A172 (cell line): ENCODE results near the gene KATNB1. TPM values are rescaled to one million over a fixed set of nuclear protein-coding genes. Genes with fewer than 3 reads are reported as not detected.

Source experiments
- total RNA-seq: library from RNA; depleted of rRNA; stranded (reverse); fragments of >200 nt; shearing (Covaris generic); gene quantifications from 2 replicates; pipeline ENCODE4 v1.2.3, GENCODE V29; 2014; rRNA removed

Gene KATNB1
- total RNA-seq, 1 experiment from 2014 or later: 19.9 TPM

Other genes with a start within 250 kb of the KATNB1 start
- gene DOK4, start 249.3 kb upstream of the KATNB1 start, total RNA-seq: 61.3 and 78.6 TPM in 2 replicates
- gene CCDC102A, start 199.2 kb upstream of the KATNB1 start, total RNA-seq: 6.9 and 16.5 TPM in 2 replicates
- not detected in 2 replicates for gene ADGRG5, start 193.1 kb upstream of the KATNB1 start, total RNA-seq
- gene ADGRG1, start 107.1 kb upstream of the KATNB1 start, total RNA-seq: 26.9 and 32.6 TPM in 2 replicates
- not detected in 2 replicates for gene ADGRG3, start 67.5 kb upstream of the KATNB1 start, total RNA-seq
- gene DRC7, start 41.0 kb upstream of the KATNB1 start, total RNA-seq: 0.50 TPM in 1 of 2 replicates, not detected in the other
- gene KIFC3, start 66.7 kb downstream of the KATNB1 start, total RNA-seq: 77.9 and 90.4 TPM in 2 replicates
- gene CNGB1, start 235.4 kb downstream of the KATNB1 start, total RNA-seq: 0.12 TPM in 1 of 2 replicates, not detected in the other